ENCODE measurements around the gene CFP.

DNA sequence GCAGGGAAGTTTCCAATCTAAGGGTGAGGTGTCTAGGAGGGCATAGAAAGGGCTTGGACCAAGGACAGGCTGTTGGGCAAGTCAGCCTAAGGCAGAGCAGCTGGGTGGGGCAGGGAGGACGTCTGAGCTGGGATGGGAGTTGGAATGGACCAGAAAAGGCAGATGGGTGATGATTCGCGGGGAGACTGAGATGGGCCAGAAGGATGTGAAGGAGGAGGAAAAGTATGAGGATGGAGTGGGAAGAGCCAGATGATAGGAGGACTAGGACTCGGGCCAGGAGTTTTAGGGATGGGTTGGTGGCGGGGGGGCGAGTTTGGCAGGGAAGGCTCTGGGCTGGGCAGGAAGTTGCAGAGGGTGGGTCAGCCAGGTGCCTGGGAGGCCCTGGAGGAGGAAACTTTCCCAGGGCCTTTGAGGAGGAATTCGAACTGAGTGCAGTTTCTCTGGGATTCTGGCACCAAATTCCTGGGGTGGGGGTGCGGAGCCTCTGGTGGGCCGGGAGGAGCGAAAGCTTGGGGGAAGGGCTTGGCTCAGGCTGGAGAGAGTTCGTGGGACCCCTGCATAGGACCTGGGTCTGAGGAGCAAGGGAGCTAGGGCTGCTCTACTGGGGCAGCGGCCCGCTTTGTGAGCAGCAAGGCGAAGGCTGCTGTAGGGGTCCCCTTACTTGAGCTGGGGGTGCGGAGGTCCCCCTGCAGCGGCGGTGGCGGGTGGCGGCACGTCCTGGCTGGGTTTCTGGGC lies 56.2 kb downstream of the CFP start:
- TF ChIP-seq POLR2AphosphoS5 (IDR thresholded peaks at IDR 0.05; ENCODE audit: low read depth) = no peak
- TF ChIP-seq, protein P1, sequence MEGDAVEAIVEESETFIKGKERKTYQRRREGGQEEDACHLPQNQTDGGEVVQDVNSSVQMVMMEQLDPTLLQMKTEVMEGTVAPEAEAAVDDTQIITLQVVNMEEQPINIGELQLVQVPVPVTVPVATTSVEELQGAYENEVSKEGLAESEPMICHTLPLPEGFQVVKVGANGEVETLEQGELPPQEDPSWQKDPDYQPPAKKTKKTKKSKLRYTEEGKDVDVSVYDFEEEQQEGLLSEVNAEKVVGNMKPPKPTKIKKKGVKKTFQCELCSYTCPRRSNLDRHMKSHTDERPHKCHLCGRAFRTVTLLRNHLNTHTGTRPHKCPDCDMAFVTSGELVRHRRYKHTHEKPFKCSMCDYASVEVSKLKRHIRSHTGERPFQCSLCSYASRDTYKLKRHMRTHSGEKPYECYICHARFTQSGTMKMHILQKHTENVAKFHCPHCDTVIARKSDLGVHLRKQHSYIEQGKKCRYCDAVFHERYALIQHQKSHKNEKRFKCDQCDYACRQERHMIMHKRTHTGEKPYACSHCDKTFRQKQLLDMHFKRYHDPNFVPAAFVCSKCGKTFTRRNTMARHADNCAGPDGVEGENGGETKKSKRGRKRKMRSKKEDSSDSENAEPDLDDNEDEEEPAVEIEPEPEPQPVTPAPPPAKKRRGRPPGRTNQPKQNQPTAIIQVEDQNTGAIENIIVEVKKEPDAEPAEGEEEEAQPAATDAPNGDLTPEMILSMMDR (IDR thresholded peaks at IDR 0.05; ENCODE audit: insufficient read depth, low read length) = no peak
